DMS79 (cell line): Measurements from ENCODE around the gene ETV7.

Experiments
- DNase-seq: peaks from one replicate; lab custom pipeline; 2025; lab: John Stamatoyannopoulos, UW

Gene ETV7

DNA sequence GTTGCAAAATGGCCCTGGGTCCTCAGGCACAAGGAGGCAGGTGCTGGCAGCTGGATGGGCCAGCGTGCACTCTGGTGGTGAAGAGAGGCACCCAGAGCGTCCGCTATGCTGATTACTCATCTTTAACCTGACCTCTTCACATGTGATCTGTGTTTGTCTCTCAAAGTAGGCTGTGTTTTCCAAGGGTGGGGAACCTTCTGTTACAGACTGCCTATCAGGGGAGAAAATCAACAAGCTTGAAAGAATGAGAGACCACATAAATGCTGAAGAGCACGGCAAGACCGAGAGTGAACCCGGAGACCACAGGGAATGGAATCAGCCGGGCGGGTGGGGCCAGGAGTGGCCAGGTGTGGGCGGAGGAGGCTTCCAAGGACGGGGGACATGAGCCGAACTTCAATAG is 67.0 kb downstream of the ETV7 start:
- peak; percentile 35 for DNase-seq

DNA sequence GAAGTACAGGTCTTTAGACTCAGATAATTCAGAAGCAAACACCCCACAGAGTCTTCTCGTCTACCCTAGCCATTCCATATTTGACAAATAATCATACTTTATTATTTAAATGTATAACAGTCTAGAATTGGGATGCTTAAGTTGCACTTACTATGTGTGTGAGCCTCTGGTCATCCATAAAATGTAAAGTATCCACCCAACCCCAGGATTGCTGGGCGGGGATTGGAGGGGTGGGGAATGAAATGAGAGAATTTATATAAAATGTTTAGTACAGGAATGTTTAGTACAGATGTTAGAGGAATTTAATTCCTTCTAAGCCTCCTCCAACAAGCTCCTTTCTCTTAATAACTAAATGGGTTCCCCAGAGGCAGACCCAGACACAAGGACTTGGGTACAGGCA is 67.6 kb downstream of the ETV7 start:
- DNase-seq, result no peak

DNA sequence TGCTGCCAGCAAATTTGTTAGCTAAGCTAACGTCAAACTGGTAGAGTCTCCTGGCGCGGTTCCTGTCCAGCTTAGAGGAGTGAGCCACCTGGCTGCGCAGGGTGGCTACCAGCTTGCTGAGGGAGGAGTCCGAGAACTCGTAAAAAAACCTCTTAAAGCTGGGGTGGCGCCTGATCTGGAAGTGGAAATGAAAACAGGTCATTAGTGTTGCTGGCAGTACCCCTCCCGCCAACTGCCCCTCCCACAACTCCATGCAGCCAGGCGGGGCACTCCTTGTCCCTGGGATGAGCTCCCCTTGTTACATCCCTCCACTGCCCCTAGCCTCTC is 68.1 kb downstream of the ETV7 start:
- DNase-seq, result peak; percentile 77

DNA sequence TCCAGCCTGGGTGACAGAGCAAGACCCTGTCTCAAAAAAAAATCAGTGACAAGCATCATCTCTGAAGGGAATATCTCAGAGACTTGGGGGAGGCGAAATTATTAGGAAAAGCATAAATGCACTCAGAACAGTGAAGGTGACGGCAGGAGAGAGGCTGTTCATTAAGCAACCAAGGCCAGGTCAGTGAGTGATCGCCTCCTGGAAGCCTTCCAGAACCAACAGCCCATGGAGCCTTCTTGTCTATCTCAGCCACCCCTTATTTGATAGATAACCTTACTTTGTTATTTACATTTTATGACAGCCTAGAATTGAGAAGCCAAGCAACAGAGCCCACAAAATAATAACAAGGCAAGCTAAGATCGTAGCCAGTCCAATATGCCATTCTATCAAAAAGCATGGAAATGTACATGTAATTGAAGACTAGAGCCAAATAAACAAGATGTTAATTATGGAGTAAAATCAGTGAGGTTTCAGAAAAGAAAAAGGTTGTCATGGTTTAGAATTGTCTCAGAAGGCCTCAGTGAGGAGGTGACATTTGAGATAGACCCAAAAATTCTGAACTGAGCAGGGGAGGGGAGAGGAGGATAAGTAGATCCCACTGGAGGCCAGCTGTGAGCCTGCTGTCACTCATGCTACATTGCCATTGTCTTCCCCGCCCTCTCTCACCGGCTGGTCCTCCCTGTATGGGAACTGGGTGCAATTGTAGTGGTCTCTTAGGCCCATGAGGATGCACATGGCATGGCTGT is 68.6 kb downstream of the ETV7 start:
- DNase-seq, result no peak

DNA sequence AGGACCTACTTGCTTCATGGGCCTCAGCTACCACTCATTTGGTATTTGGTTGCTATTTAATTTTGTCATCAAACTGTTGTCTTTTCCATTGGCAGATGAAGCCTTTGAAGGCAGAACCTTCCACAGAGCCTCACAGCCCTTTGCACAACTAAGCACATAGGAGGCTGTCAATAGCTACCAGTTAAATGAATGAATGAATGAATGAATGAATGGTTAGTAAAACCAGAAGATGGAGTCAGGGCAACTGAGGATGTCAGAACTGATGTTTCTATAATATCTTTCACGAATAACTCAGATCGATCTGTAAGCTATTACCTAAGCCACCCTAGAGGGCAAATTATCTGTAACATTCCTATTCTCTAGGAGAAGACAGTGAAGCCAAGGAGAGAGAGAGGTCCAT is 69.8 kb downstream of the ETV7 start:
- DNase-seq, result no peak
